OCI-LY1 (cell line): ENCODE measurements around the gene SIRT6.

Source experiments
- CTCF ChIP-seq: fragments of 200-600 bp; sonication (generic), shearing (Covaris generic); IDR thresholded peaks from 2 replicates; pipeline ENCODE4 v1.5.1; 2017; ENCODE audit warnings: mild to moderate bottlenecking, antibody characterized with exemption, low read length, moderate library complexity, mixed read lengths
- EZH2 ChIP-seq: fragments of 200-600 bp; sonication (generic), shearing (Covaris generic); IDR thresholded peaks from 2 replicates; pipeline ENCODE4 v1.8.0; 2017; ENCODE audit warnings: borderline replicate concordance, mixed run types, mild to moderate bottlenecking, antibody characterized with exemption, low read length, moderate library complexity, mixed read lengths

- TF ChIP-seq CTCF (no peak), EZH2 (no peak)
Observed at GRCh38 chr19:4197228-4197624, 14.9 kb upstream of the SIRT6 start.
